Nephron progenitor cell (in vitro differentiated cells): Measurements from ENCODE around the gene ZMYND8.

ENCODE experiments used
- DNase-seq: peaks from one replicate; pipeline ENCODE4 v3.0.0; 2021
- H3K27ac Mint-ChIP-seq: 2 replicates; pipeline ENCODE4 v1.8.0; 2021; ENCODE audit warnings: mild to moderate bottlenecking, moderate library complexity, mixed read lengths
- H3K27me3 Mint-ChIP-seq: 2 replicates; pipeline ENCODE4 v1.8.0; 2021; ENCODE audit warnings: mild to moderate bottlenecking, low read depth, mixed read lengths; ENCODE audit not compliant: poor library complexity
- H3K36me3 Mint-ChIP-seq: 2 replicates; pipeline ENCODE4 v1.8.0; 2021; ENCODE audit warnings: low read depth, mixed read lengths
- H3K4me1 Mint-ChIP-seq: 2 replicates; pipeline ENCODE4 v1.8.0; 2021; ENCODE audit warnings: mixed read lengths
- H3K4me3 Mint-ChIP-seq: 2 replicates; pipeline ENCODE4 v1.8.0; 2021; ENCODE audit warnings: mild to moderate bottlenecking, moderate library complexity, mixed read lengths
- H3K9me3 Mint-ChIP-seq: 2 replicates; pipeline ENCODE4 v1.8.0; 2021; ENCODE audit warnings: mild to moderate bottlenecking, moderate library complexity, mixed read lengths
- CTCF ChIP-seq: fragments of 200-600 bp; sonication (generic); IDR thresholded peaks from 2 replicates; pipeline ENCODE4 v1.5.0; 2021; ENCODE audit warnings: antibody characterized with exemption

Gene ZMYND8

GRCh38 chr20:47347661-47348435 lies 8.7 kb downstream of the ZMYND8 start:
- H3K27me3 Mint-ChIP-seq: no peaks in the 10 kb centered on the region
- H3K4me1 Mint-ChIP-seq: peaks cover 20% of the 10 kb centered on the region
- H3K4me3 Mint-ChIP-seq: no peak overlapping the region
- H3K27ac Mint-ChIP-seq: no peak overlapping the region
- no peaks in the 10 kb centered on the region for H3K9me3 Mint-ChIP-seq
- TF ChIP-seq CTCF: no peak
- no peak for DNase-seq
- peaks cover 44% of the 10 kb centered on the region for H3K36me3 Mint-ChIP-seq

GRCh38 chr20:47346172-47346571 lies 10.3 kb downstream of the ZMYND8 start:
- no peak overlapping the region for H3K4me3 Mint-ChIP-seq
- H3K27ac Mint-ChIP-seq: no peak overlapping the region
- H3K9me3 Mint-ChIP-seq: no peaks in the 10 kb centered on the region
- TF ChIP-seq CTCF: no peak
- DNase-seq: no peak
- peaks cover 23% of the 10 kb centered on the region for H3K4me1 Mint-ChIP-seq
- no peaks in the 10 kb centered on the region for H3K27me3 Mint-ChIP-seq
- peaks cover 51% of the 10 kb centered on the region for H3K36me3 Mint-ChIP-seq

- H3K4me1 Mint-ChIP-seq: peaks cover 28% of the 10 kb centered on the region
- TF ChIP-seq CTCF: no peak
- no peak overlapping the region for H3K4me3 Mint-ChIP-seq
- DNase-seq: no peak
- H3K9me3 Mint-ChIP-seq: no peaks in the 10 kb centered on the region
- H3K36me3 Mint-ChIP-seq: peaks cover 59% of the 10 kb centered on the region
- H3K27ac Mint-ChIP-seq: peak overlapping the region; percentile 87
- no peaks in the 10 kb centered on the region for H3K27me3 Mint-ChIP-seq
Observed at GRCh38 chr20:47345214-47345613, 11.3 kb downstream of the ZMYND8 start.

GRCh38 chr20:47343007-47343472 lies 13.5 kb downstream of the ZMYND8 start:
- no peak for TF ChIP-seq CTCF
- H3K4me1 Mint-ChIP-seq: peaks cover 42% of the 10 kb centered on the region
- H3K36me3 Mint-ChIP-seq: peaks cover 76% of the 10 kb centered on the region
- peak overlapping the region; percentile 36 for H3K27ac Mint-ChIP-seq
- no peaks in the 10 kb centered on the region for H3K9me3 Mint-ChIP-seq
- no peak overlapping the region for H3K4me3 Mint-ChIP-seq
- DNase-seq: no peak
- no peaks in the 10 kb centered on the region for H3K27me3 Mint-ChIP-seq

- peak overlapping the region; percentile 72 for H3K27ac Mint-ChIP-seq
- H3K36me3 Mint-ChIP-seq: peaks cover 67% of the 10 kb centered on the region
- H3K9me3 Mint-ChIP-seq: no peaks in the 10 kb centered on the region
- no peak overlapping the region for H3K4me3 Mint-ChIP-seq
- no peak for TF ChIP-seq CTCF
- DNase-seq: no peak
- peaks cover 46% of the 10 kb centered on the region for H3K4me1 Mint-ChIP-seq
- H3K27me3 Mint-ChIP-seq: no peaks in the 10 kb centered on the region
Observed at GRCh38 chr20:47338131-47338628, 18.3 kb downstream of the ZMYND8 start.

- H3K4me1 Mint-ChIP-seq: peaks cover 48% of the 10 kb centered on the region
- H3K27me3 Mint-ChIP-seq: no peaks in the 10 kb centered on the region
- H3K36me3 Mint-ChIP-seq: peaks cover 67% of the 10 kb centered on the region
- H3K9me3 Mint-ChIP-seq: no peaks in the 10 kb centered on the region
- no peak overlapping the region for H3K4me3 Mint-ChIP-seq
- no peak for DNase-seq
- TF ChIP-seq CTCF: no peak
- H3K27ac Mint-ChIP-seq: no peak overlapping the region
Observed at GRCh38 chr20:47337413-47337812, 19.1 kb downstream of the ZMYND8 start.
